IPS-NIHi7 (cell line): ENCODE data around the gene TMEFF1.
A peak's percentile ranks its signal among the peaks of the same experiment; 100 is the strongest.
"Not testable (repeated sequence)": the region's sequence is repeated elsewhere in the genome, so short reads cannot be mapped to it uniquely, and the experiment has no call there.

ENCODE experiments used
- DNase-seq: peaks from one replicate; pipeline ENCODE4 v3.0.0; 2012; ENCODE audit warnings: mixed read lengths; ENCODE audit errors: extremely low spot score

Gene TMEFF1

GRCh38 chr9:100489836-100490235 is 16.9 kb downstream of the TMEFF1 start:
- no peak for DNase-seq

DNA sequence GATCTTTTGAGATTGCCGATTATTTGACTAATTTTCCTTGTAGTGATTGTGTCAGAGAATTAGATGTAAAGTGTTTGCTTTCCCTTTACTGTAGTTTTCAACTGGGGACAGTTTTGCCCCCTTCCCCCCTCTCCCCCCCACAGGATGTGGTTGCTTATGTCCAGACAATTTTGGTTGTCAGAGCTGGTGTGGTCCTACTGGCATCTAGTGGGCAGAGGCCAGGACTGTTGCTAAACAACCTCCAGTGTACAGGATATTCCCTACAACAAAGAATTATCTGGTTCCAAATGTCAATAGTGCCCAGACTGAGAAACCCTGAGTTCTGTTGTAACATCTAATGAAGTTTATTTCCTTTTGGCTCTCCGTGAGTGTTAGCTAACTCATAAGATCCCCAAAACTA is 20.0 kb downstream of the TMEFF1 start:
- no peak for DNase-seq

GRCh38 chr9:100498592-100498991 is 25.6 kb downstream of the TMEFF1 start:
- no peak for DNase-seq

DNA sequence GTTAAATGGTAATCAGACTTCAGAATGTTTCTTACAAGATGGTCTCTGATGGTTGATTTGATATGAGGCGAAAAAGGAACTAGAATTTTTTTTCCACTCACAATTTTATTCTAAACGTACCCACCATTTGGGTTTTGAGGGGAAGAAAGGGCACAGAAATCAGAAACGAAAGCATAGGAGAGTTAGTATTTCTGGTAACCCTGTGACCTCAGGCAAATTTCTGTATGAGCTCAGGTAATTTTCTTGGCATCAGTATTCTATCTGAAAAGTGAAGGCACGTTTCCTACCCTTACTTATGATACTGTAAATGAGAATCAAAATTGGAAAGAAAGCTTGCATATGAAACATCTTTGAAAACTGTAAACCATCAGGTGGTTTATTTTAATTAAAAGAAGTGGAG is 26.5 kb downstream of the TMEFF1 start:
- DNase-seq, result no peak

- DNase-seq, result no peak
Observed at GRCh38 chr9:100499866-100500265, 26.9 kb downstream of the TMEFF1 start.

DNA sequence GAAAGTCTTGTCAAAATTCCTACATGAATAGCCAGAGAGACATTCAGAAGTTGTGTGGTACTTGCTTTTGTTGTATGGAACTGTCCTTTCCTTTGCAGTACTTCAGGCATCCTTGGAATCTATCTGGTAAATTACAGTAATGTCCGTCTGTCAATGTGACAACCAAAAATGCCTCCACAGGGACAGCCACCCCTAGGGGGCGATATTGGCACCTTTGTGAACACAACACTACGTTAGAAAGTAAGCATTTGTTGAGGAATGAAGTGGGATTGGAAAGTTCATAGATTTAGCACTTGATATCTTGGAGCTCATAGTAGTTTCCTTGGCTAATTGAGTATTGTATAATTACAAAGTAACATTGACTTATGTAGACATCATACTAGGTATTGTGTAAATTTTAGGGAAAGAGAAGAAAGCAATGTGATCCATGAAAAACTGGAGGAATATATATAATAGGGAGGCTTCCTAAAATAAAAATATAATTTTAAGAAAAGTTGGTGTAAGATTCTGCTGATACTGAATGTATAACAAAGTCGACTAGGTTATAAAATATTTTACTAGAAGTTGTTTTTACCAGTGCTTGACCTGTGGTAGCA is 32.7 kb downstream of the TMEFF1 start:
- peak; percentile 68 for DNase-seq

DNA sequence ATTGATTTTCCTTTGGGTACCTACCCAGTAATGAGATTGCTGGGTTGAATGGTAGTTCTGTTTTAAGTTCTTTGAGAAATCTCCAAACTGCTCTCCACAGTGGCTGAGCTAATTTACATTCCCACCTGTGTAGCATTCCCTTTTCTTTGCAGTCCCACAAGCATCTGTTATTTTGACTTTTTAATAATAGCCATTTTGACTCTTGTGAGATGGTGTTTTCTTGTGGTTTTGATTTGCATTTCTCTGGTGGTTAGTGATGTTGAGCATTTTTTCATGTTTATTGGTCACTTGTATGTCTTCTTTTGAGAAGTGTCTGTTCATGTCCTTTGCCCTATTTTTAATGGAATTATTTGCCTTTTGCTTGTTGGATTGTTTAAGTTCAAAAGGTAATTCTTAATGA is 34.4 kb downstream of the TMEFF1 start:
- not testable (repeated sequence) for DNase-seq

DNA sequence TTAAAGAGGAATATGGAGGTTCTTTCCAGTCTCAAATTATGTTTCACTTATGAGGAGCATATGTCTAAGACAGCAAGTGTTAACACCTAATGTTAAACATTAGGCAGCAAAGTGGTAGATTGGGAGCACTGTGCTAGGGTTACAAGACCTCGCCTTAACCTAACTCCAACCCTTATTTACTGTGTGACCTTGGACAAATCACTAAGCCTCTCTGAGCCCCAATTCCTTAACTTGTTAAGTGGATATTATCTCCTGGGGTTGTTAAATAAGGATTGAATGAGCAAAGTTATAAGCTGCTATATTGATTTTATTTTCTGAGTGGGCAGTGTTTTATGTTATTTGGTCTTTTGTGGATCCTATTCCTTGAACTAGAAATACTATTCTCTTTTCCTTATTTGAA is 38.3 kb downstream of the TMEFF1 start:
- no peak for DNase-seq

GRCh38 chr9:100515578-100516494 is 42.9 kb downstream of the TMEFF1 start:
- DNase-seq, result no peak

- no peak for DNase-seq
Observed at GRCh38 chr9:100521282-100521681, 48.3 kb downstream of the TMEFF1 start.

- DNase-seq, result no peak
Observed at GRCh38 chr9:100525563-100525962, 52.6 kb downstream of the TMEFF1 start.

DNA sequence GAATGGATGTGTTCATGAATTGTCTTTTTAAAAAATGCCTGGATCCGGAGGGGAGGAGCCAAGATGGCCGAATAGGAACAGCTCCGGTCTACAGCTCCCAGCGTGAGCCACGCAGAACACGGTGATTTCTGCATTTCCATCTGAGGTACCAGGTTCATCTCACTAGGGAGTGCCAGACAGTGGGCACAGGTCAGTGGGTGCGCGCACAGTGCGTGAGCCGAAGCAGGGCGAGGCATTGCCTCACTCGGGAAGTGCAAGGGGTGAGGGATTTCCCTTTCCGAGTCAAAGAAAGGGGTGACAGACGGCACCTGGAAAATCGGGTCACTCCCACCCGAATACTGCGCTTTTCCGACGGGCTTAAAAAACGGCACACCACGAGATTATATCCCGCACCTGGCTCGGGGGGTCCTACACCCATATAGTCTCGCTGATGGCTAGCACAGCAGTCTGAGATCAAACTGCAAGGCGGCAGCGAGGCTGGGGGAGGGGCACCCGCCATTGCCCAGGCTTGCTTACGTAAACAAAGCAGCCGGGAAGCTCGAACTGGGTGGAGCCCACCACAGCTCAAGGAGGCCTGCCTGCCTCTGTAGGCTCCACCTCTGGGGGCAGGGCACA is 54.3 kb downstream of the TMEFF1 start:
- not testable (repeated sequence) for DNase-seq

DNA sequence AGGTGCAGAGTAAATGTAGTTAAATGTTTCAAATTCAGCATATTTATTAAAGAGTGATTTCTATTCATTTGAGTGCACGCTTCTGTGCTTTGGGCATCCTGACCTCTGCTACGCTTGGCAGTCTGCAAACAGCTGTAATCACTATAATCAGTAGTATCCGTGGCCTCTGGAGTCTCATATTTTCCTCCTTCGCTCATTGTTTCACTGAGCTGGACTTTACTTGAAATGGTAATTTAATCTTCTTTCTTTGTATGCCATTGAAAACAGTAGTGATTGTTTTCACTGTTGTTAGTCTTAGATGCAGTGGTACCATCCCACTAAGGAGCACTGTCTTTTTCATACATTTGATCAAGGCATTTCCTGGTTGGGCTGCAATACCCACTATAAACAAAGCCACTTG is 61.5 kb downstream of the TMEFF1 start:
- no peak for DNase-seq

DNA sequence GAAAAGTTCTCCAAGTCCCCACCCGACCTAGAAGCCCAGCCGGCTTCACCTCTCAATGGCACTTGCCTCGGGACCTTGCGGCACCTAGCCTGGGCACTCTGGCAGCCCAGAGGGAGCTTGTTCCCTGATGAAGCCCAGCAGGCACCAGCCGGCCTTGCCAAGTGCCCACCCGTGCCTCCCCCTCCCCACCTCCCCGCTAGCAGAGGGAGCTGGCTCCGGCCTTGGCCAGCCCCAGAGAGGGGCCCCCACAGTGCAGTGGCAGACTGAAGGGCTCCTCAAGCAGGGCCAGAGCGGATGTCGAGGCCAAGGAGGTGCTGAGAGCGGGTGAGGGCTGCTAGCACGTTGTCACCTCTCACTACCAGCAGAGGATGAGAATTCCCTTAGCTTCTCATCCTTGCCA is 67.4 kb downstream of the TMEFF1 start:
- DNase-seq, result no peak

DNA sequence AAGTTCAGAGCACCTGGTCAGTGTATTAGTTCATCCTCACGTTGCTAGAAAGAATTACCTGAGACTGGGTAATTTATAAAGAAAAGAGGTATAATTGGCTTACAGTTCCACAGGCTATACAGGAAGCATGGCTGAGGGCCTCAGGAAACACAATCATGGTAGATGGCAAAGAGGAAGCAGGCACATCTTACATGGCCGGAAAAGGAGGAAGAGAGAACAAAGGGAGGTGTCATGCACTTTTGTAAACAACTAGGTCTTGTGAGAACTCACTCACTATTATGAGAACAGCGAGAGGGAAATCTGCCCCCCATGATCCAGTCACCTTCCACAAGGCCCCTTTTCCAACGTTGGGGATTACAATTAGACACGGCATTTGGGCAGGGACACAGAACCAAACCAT is 76.1 kb downstream of the TMEFF1 start:
- DNase-seq, result no peak

DNA sequence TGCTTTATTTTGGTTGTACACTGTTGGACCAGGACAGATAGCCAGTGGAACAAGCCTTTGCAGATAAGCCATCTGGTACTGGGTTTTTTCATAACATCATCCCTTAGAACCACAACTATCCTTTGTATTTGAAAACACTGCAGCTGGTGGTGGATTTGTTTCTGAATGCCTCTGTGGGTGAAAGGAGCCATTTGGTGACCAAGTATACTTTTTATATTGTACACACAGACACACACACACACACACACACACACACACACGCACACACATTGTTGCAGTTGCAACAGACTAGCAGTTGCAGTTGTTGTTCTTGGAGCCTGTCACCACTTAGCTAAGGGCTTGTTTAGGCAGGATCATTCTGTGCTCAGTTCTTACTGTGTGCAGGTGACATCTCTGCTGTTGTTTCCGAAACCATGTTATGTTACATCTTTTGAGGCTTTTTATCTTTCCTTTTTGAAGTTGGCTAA is 82.0 kb downstream of the TMEFF1 start:
- DNase-seq, result no peak

DNA sequence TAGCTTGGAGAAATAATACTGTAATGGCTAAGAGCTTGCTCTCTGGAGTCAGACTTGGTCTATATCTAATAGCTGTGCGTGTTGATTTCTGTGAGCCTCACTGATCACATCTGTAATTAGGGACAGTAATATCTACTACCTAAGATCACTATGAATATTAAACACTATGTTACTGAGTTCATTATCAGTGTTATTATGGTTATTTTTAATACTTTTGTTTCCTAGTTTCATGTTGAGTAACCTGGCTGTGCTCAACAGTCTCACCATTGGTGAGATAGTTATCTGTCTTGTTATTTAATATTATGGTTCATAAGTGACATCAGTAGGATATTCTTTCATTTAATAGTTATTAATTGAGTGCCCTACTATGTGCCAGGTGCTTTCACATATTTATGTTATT is 82.5 kb downstream of the TMEFF1 start:
- no peak for DNase-seq

GRCh38 chr9:100557053-100557452 is 84.1 kb downstream of the TMEFF1 start:
- no peak for DNase-seq

- DNase-seq, result no peak
Observed at GRCh38 chr9:100561256-100561655, 88.3 kb downstream of the TMEFF1 start.

GRCh38 chr9:100567856-100568255 is 94.9 kb downstream of the TMEFF1 start:
- no peak for DNase-seq

- no peak for DNase-seq
Observed at GRCh38 chr9:100573655-100574260, 100.8 kb downstream of the TMEFF1 start.

- no peak for DNase-seq
Observed at GRCh38 chr9:100575006-100575405, 102.1 kb downstream of the TMEFF1 start.
